C4-2B (cell line): ENCODE data around the gene SWSAP1.

ENCODE experiments used
- CTCF ChIP-seq: fragments of 450-650 bp; conservative IDR thresholded peaks from 2 replicates; pipeline ENCODE4 v1.5.1; 2017; ENCODE audit warnings: mild to moderate bottlenecking
- ZFX ChIP-seq: fragments of 450-650 bp; IDR thresholded peaks from 2 replicates; pipeline ENCODE4 v1.6.1; 2017

GRCh38 chr19:11405846-11406643, 31.6 kb downstream of the SWSAP1 start:
- TF ChIP-seq CTCF (no peak), ZFX (no peak)
